HL-60/S4 treated with retinoic acid at 250 ng/mL for 4 days and 3 days (cell line): ENCODE results near the gene MYT1.

Source experiments
- in situ Hi-C: fragments of 300-500 bp; cut with MboI; formaldehyde crosslinking; loops from 2 replicates; pipeline ENCODE4 v1.7.0; 2022; ENCODE audit warnings: low sequenced_read_pairs

The MYT1 gene

DNA sequence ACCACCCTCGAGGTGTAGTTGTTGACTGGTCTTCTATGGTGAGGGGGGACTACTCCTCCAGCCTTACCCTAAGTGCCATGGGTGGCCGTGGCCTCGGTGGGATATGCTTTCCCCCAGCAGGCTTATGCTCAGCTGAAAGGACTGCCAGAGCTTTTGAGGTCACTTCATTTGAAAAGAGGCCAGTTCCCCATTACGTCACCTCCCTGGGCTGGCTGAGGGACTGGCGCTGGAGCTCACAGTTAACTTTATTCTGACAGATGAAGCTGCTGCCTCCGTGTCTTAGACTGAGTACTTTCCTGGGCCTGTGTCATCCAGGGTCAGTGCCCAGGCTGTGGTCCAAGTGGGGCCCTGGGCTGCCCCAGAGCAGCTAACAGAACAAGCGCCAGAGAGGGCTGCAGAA is 48.5 kb downstream of the MYT1 start:
- in situ Hi-C loops: no loop called here

DNA sequence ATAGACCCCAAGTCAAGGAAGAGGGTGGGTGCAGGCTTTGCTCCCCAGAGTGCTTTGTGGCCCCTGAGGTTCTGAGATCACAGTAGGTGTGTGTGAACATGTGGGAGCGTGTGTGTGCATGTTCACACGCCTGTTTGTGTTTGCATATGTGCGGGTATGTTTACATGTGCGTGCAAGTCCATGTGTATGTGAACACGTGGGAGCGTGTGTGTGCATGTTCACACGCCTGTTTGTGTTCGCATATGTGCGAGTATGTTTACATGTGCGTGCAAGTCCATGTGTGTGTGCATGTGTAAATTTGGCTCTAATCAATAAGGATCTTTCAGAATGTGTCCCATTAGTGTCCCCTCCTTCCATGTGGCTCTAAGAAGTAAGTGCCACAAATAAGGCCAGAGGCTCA is 49.9 kb downstream of the MYT1 start:
- in situ Hi-C loops: no loop called here

DNA sequence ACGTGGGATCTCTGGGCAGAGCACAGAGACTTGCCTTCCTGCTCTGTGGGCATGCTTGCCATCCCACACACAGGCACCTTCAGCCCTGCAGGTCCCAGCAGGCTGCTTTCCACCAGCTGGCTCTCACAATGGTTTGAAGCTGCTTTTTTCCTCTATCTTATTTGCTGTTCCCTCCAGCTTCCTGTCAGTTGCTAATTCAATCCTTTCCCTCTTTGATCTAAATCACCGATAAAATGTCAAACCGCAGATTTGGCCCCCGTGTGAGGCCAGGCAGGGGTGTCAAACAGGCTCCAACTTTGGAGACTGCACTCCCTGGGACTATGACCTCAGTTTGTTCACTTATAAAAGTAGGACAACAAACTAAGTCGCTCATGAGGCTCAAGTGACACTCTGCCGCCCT is 50.7 kb downstream of the MYT1 start:
- in situ Hi-C loops: no loop called here

DNA sequence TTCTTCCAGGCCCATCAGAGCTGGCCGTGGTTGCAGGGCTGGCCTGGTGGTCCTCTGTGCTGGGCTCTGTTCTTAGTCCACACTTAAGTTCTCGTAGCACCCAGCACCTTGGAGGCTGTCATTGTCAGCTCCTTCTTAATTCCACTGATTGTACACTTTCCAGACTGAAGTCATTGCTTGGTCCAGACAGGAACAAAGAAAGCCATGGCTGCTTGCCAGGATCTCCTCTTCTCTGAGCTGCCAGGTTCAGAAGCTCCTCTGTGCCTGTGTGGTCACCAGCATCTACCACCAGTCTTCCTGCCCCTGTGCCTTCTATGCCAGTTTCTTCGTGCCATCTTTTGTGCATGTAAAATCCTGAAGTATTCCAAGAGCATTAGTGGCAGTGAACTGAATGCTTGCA is 51.8 kb downstream of the MYT1 start:
- in situ Hi-C loops: no loop called here

GRCh38 chr20:64216910-64217309 is 52.7 kb downstream of the MYT1 start:
- in situ Hi-C loops: no loop called here

GRCh38 chr20:64217539-64218221 is 53.4 kb downstream of the MYT1 start:
- in situ Hi-C loops: no loop called here

DNA sequence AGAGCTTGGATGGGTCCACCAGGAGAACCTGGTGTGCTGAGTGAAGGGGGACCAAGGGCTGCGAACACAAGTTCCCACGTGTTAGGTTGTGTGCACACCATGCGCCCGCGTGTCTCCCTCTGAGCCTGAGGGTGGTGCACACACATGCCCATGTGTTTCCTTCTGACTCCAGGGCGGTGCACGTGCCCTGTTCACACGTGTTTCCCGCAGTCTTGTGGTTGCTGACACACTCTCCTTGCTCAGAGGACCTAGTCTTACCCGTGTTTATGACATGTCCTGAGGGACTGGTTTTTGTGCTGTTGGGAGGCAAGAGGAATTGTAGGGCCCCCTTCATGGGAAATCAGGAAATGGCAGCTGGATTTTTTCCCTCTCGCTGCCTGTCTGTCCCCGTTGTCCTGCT is 55.0 kb downstream of the MYT1 start:
- in situ Hi-C loops: no loop called here

DNA sequence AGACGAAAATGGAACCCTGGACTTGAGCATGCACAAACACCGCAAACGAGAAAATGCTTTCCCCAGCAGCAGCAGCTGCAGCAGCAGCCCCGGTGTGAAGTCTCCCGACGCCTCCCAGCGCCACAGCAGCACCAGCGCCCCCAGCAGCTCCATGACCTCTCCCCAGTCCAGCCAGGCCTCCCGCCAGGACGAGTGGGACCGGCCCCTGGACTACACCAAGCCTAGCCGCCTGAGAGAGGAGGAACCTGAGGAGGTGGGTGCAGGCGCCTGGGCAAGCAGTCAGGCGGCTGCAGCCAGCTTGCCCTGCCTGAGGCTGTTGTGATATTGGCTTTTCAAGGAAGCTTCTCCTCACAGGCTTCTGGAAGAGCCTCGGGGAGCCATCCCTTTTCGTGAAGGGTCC is 55.5 kb downstream of the MYT1 start:
- in situ Hi-C loops: no loop called here

- in situ Hi-C loops: no loop called here
Observed at GRCh38 chr20:64220420-64220819, 56.2 kb downstream of the MYT1 start.

DNA sequence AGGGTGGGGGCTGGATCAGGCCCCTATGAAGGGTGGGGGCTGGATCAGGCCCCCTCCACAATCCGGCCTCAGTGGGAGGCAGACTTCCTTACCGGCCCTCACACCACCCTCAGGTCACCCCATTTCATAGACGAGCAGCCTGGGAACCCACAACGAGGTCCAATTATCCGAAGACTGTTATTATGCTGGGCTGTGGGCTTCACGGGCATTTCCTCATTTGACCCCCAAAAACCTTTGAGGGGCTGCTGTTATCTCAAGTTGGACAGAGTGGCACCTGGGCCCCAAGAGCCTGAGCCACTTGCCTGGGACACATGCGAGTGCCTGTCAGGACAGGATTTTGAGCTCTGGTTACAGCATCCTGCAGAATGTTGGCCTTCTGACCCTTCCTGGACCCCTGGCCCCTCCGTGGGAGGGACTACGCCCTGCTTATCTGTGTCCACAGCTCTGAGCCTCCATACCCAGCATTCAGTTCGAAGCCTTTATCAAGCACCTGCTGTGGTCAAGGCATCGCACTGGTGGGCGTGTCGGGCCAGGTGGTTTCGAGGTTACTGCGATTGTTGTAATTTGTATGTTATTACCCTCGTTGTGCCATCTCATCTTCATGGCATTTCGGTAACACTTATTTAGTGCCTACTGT is 56.8 kb downstream of the MYT1 start:
- in situ Hi-C loops: no loop called here

- in situ Hi-C loops: no loop called here
Observed at GRCh38 chr20:64222291-64222735, 58.1 kb downstream of the MYT1 start.

GRCh38 chr20:64222851-64223525 is 58.7 kb downstream of the MYT1 start:
- in situ Hi-C loops: no loop called here

- in situ Hi-C loops: no loop called here
Observed at GRCh38 chr20:64223526-64224067, 59.3 kb downstream of the MYT1 start.

DNA sequence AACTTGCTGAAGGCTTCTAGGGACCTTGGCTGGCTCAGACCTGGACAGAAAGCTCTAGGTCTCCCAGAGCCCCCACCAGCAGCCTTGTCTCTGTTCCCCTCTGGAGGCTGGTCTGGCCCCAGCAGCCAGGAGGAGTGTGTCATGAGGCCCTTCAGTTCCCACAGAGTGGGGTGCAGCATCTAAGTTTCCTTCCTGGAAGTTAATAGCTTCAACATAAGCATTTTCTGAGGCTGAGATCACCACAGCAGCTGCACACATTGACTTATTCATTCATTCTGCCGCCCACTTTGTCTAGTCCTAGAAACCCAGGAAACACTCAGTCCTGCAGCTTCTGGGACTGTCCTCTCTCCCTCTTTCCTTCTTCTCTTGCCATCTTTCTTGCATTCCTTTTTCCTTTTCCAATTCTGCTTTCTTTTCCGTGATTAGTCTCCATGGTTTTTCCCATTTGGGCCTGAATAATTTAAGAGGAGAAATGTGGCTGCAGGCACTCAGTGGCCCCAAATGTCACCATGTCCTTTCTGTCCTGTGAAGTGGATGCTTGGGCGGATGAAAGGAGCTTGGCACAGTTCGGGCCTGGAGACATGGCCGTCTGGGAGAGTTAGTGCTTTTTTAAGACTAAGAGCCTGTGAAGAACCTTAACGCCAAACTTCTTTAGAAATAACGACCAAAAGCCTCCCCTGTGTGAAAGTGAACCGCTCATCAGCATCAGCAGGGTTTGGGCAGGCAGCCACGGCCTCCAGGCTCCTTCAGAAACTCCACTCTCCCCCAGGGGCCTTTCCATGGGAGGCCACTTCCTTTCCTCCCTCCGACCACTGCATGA is 60.3 kb downstream of the MYT1 start:
- in situ Hi-C loops: no loop called here

- in situ Hi-C loops: no loop called here
Observed at GRCh38 chr20:64225171-64225595, 60.9 kb downstream of the MYT1 start.

- in situ Hi-C loops: no loop called here
Observed at GRCh38 chr20:64225828-64226598, 61.8 kb downstream of the MYT1 start.

DNA sequence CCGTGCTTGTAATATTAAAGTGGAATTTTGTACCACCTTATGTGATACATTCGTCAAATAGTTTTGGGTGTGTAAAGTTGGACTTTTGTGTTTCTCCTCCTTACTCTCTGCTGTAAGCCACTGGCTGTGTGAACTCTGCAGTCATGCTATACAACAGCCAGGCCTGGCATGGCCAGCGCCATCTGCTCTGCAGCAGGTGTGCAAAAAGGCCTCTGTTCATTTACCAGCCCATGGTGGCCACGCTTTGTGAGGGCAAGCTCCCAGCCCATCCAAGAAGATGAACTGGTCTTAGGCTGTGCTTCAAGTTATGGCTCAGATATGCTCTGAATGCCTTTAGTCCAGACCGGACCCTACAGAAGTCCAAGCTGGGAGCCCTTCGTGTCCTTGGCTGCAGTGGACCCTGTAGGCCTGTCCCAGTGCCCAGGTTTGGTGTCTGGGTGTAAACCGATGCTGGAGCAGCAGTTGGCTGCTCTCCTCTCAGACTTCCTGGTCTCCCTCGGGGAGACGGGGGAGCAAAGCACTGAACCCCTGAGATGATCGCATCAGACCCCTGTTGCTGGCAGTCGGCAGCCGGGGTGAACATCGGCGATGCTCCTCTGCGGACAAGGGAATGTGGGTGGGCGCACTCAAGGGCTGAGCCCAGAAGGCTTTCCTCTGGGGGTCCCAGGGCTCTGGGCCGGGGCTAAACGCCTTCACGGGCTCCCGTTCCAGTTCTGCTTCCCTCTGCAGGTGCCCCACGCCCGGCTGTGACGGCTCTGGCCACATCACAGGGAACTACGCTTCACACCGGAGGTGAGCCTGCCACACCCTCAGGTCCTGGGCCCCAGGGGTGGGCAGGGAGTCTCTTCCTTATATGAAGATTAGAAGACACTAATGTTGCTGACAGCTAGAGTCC is 62.7 kb downstream of the MYT1 start:
- in situ Hi-C loops: no loop called here

GRCh38 chr20:64228086-64228653 is 63.9 kb downstream of the MYT1 start:
- in situ Hi-C loops: no loop called here
